ENCODE data around the gene TGFB1.
"Not testable (repeated sequence)": the region's sequence is repeated elsewhere in the genome, so short reads cannot be mapped to it uniquely, and the experiment has no call there.

Gene TGFB1

GRCh38 chr19:41362143-41362847, 8.6 kb upstream of the TGFB1 start:
- Mint-ChIP-seq H3K4me1 (ENCODE audit: low read depth) (peaks cover 42% of the 10 kb centered on the region), H3K9me3 (no peaks in the 10 kb centered on the region), H3K27me3 (no peaks in the 10 kb centered on the region), H3K4me3 (no peak overlapping the region), H3K36me3 (ENCODE audit: low read depth) (peaks cover 10% of the 10 kb centered on the region), H3K27ac (peak overlapping the region; percentile 99)

- Mint-ChIP-seq H3K4me3 (no peak overlapping the region), H3K27me3 (no peaks in the 10 kb centered on the region), H3K4me1 (ENCODE audit: low read depth) (peaks cover 60% of the 10 kb centered on the region), H3K9me3 (no peaks in the 10 kb centered on the region), H3K27ac (no peak overlapping the region), H3K36me3 (ENCODE audit: low read depth) (peaks cover 14% of the 10 kb centered on the region)
These were observed 6.0 kb upstream of the TGFB1 start for GRCh38 chr19:41359741-41360140.

GRCh38 chr19:41357746-41358145, 4.0 kb upstream of the TGFB1 start:
- H3K27me3 Mint-ChIP-seq = no peaks in the 10 kb centered on the region
- peaks cover 51% of the 10 kb centered on the region for H3K4me1 Mint-ChIP-seq (ENCODE audit: low read depth)
- H3K27ac Mint-ChIP-seq = peak overlapping the region; percentile 65
- no peaks in the 10 kb centered on the region for H3K9me3 Mint-ChIP-seq
- peaks cover 13% of the 10 kb centered on the region for H3K36me3 Mint-ChIP-seq (ENCODE audit: low read depth)
- H3K4me3 Mint-ChIP-seq = no peak overlapping the region

GRCh38 chr19:41356984-41357739, 3.4 kb upstream of the TGFB1 start:
- H3K27me3 Mint-ChIP-seq = no peaks in the 10 kb centered on the region
- peaks cover 13% of the 10 kb centered on the region for H3K36me3 Mint-ChIP-seq (ENCODE audit: low read depth)
- H3K4me1 Mint-ChIP-seq (ENCODE audit: low read depth) = peaks cover 46% of the 10 kb centered on the region
- peak overlapping the region; percentile 64 for H3K4me3 Mint-ChIP-seq
- H3K9me3 Mint-ChIP-seq = no peaks in the 10 kb centered on the region
- peak overlapping the region; percentile 97 for H3K27ac Mint-ChIP-seq

GRCh38 chr19:41355802-41356201, 2.1 kb upstream of the TGFB1 start:
- Mint-ChIP-seq H3K36me3 (ENCODE audit: low read depth) (peaks cover 21% of the 10 kb centered on the region), H3K27me3 (no peaks in the 10 kb centered on the region), H3K4me1 (ENCODE audit: low read depth) (peaks cover 49% of the 10 kb centered on the region), H3K4me3 (peak overlapping the region; percentile 64), H3K9me3 (no peaks in the 10 kb centered on the region), H3K27ac (peak overlapping the region; percentile 97)

GRCh38 chr19:41355035-41355434, 1.3 kb upstream of the TGFB1 start:
- Mint-ChIP-seq H3K9me3 (no peaks in the 10 kb centered on the region), H3K4me3 (peak overlapping the region; percentile 64), H3K4me1 (ENCODE audit: low read depth) (peaks cover 52% of the 10 kb centered on the region), H3K36me3 (ENCODE audit: low read depth) (peaks cover 23% of the 10 kb centered on the region), H3K27me3 (no peaks in the 10 kb centered on the region), H3K27ac (peak overlapping the region; percentile 97)

GRCh38 chr19:41354343-41354953, 726 bp upstream of the TGFB1 start:
- Mint-ChIP-seq H3K9me3 (no peaks in the 10 kb centered on the region), H3K27ac (peak overlapping the region; percentile 96), H3K36me3 (ENCODE audit: low read depth) (peaks cover 29% of the 10 kb centered on the region), H3K27me3 (no peaks in the 10 kb centered on the region), H3K4me3 (peak overlapping the region; percentile 89), H3K4me1 (ENCODE audit: low read depth) (peaks cover 57% of the 10 kb centered on the region)

- Mint-ChIP-seq H3K4me1 (ENCODE audit: low read depth) (peaks cover 62% of the 10 kb centered on the region), H3K9me3 (no peaks in the 10 kb centered on the region), H3K27ac (peak overlapping the region; percentile 99), H3K36me3 (ENCODE audit: low read depth) (peaks cover 38% of the 10 kb centered on the region), H3K27me3 (no peaks in the 10 kb centered on the region), H3K4me3 (peak overlapping the region; percentile 94)
These were observed 885 bp downstream of the TGFB1 start for GRCh38 chr19:41352609-41353465.

GRCh38 chr19:41352279-41352608, 1.5 kb downstream of the TGFB1 start:
- peaks cover 43% of the 10 kb centered on the region for H3K36me3 Mint-ChIP-seq (ENCODE audit: low read depth)
- H3K4me3 Mint-ChIP-seq = peak overlapping the region; percentile 94
- H3K9me3 Mint-ChIP-seq = no peaks in the 10 kb centered on the region
- H3K4me1 Mint-ChIP-seq (ENCODE audit: low read depth) = peaks cover 56% of the 10 kb centered on the region
- H3K27me3 Mint-ChIP-seq = no peaks in the 10 kb centered on the region
- H3K27ac Mint-ChIP-seq = peak overlapping the region; percentile 99

- H3K36me3 Mint-ChIP-seq (ENCODE audit: low read depth) = peaks cover 44% of the 10 kb centered on the region
- peaks cover 50% of the 10 kb centered on the region for H3K4me1 Mint-ChIP-seq (ENCODE audit: low read depth)
- H3K27ac Mint-ChIP-seq = peak overlapping the region; percentile 99
- H3K4me3 Mint-ChIP-seq = peak overlapping the region; percentile 94
- H3K27me3 Mint-ChIP-seq = no peaks in the 10 kb centered on the region
- H3K9me3 Mint-ChIP-seq = no peaks in the 10 kb centered on the region
These were observed 2.1 kb downstream of the TGFB1 start for GRCh38 chr19:41351339-41352245.

GRCh38 chr19:41350735-41351338, 2.9 kb downstream of the TGFB1 start:
- peaks cover 52% of the 10 kb centered on the region for H3K36me3 Mint-ChIP-seq (ENCODE audit: low read depth)
- no peaks in the 10 kb centered on the region for H3K27me3 Mint-ChIP-seq
- H3K27ac Mint-ChIP-seq = peak overlapping the region; percentile 98
- no peaks in the 10 kb centered on the region for H3K9me3 Mint-ChIP-seq
- H3K4me3 Mint-ChIP-seq = peak overlapping the region; percentile 94
- peaks cover 45% of the 10 kb centered on the region for H3K4me1 Mint-ChIP-seq (ENCODE audit: low read depth)

- peaks cover 55% of the 10 kb centered on the region for H3K4me1 Mint-ChIP-seq (ENCODE audit: low read depth)
- not testable (repeated sequence) for H3K27ac Mint-ChIP-seq, H3K4me3 Mint-ChIP-seq, H3K9me3 Mint-ChIP-seq, H3K27me3 Mint-ChIP-seq
- peaks cover 77% of the 10 kb centered on the region for H3K36me3 Mint-ChIP-seq (ENCODE audit: low read depth)
These were observed 6.8 kb downstream of the TGFB1 start for GRCh38 chr19:41346916-41347315.

- Mint-ChIP-seq H3K27me3 (no peaks in the 10 kb centered on the region), H3K4me1 (ENCODE audit: low read depth) (peaks cover 52% of the 10 kb centered on the region), H3K36me3 (ENCODE audit: low read depth) (peaks cover 75% of the 10 kb centered on the region), H3K27ac (no peak overlapping the region), H3K4me3 (no peak overlapping the region), H3K9me3 (no peaks in the 10 kb centered on the region)
These were observed 9.6 kb downstream of the TGFB1 start for GRCh38 chr19:41344162-41344561.
